ENCODE results near the gene SFMBT2.

SFMBT2 gene

GRCh38 chr10:7370511-7370910 is 40.3 kb downstream of the SFMBT2 start:
- Histone ChIP-seq H3K27me3 (ENCODE audit: low read depth, low read length) (no peaks in the 10 kb centered on the region), H3K4me1 (ENCODE audit: low read length) (peaks cover 28% of the 10 kb centered on the region), H3K36me3 (replicated peaks; ENCODE audit: low read depth, low read length) (peaks cover 71% of the 10 kb centered on the region), H3K9me3 (ENCODE audit: insufficient read depth, low read length) (peaks cover 17% of the 10 kb centered on the region), H2AFZ (ENCODE audit: low read depth, low read length) (no peak overlapping the region), H3K4me2 (ENCODE audit: low read length) (no peak overlapping the region), H3K27ac (ENCODE audit: low read length) (no peak overlapping the region), H4K20me1 (ENCODE audit: insufficient read depth, low read length) (no peaks in the 10 kb centered on the region), H3K4me3 (ENCODE audit: low read length) (no peak overlapping the region), H3K9ac (ENCODE audit: low read length) (no peak overlapping the region), H3K79me2 (ENCODE audit: low read length) (peaks cover 31% of the 10 kb centered on the region)
- TF ChIP-seq EZH2phosphoT487 (IDR thresholded peaks at IDR 0.05; ENCODE audit: low read depth) (no peak), CTCF (IDR thresholded peaks at IDR 0.05; ENCODE audit: low read depth, low read length) (no peak)

- Histone ChIP-seq H3K9me3 (ENCODE audit: insufficient read depth, low read length) (peaks cover 3% of the 10 kb centered on the region), H3K4me3 (ENCODE audit: low read length) (no peak overlapping the region), H2AFZ (ENCODE audit: low read depth, low read length) (no peak overlapping the region), H3K4me1 (ENCODE audit: low read length) (no peaks in the 10 kb centered on the region), H4K20me1 (ENCODE audit: insufficient read depth, low read length) (no peaks in the 10 kb centered on the region), H3K79me2 (ENCODE audit: low read length) (peaks cover 32% of the 10 kb centered on the region), H3K27ac (ENCODE audit: low read length) (no peak overlapping the region), H3K36me3 (replicated peaks; ENCODE audit: low read depth, low read length) (peaks cover 73% of the 10 kb centered on the region), H3K4me2 (ENCODE audit: low read length) (no peak overlapping the region), H3K27me3 (ENCODE audit: low read depth, low read length) (no peaks in the 10 kb centered on the region), H3K9ac (ENCODE audit: low read length) (no peak overlapping the region)
- TF ChIP-seq EZH2phosphoT487 (IDR thresholded peaks at IDR 0.05; ENCODE audit: low read depth): no peak
- no peak for TF ChIP-seq CTCF (IDR thresholded peaks at IDR 0.05; ENCODE audit: low read depth, low read length)
These were observed 45.6 kb downstream of the SFMBT2 start for GRCh38 chr10:7365027-7365745.

DNA sequence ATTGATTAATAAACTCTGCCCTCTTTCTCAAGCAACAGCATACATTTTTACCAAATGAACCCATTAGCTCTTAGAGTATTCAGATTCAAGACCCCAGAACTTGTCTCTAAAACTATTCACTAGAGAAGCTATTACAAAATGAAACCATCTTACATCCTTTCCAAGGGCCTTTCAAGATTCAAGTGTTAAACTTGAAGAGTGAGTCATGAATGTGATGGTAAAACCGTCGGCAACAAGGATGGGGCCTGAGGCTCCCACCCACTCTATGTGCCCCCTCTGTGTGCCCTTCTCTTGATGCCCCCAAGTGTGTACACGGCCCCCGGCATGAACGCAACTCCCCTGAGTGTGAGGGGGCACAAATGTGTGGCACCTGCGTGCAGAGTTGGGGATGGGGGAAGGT is 46.4 kb downstream of the SFMBT2 start:
- Histone ChIP-seq H3K27ac (ENCODE audit: low read length) (no peak overlapping the region), H3K9ac (ENCODE audit: low read length) (no peak overlapping the region), H3K79me2 (ENCODE audit: low read length) (peaks cover 32% of the 10 kb centered on the region), H3K9me3 (ENCODE audit: insufficient read depth, low read length) (peaks cover 3% of the 10 kb centered on the region), H3K27me3 (ENCODE audit: low read depth, low read length) (no peaks in the 10 kb centered on the region), H3K4me2 (ENCODE audit: low read length) (no peak overlapping the region), H3K36me3 (replicated peaks; ENCODE audit: low read depth, low read length) (peaks cover 71% of the 10 kb centered on the region), H2AFZ (ENCODE audit: low read depth, low read length) (no peak overlapping the region), H3K4me1 (ENCODE audit: low read length) (no peaks in the 10 kb centered on the region), H4K20me1 (ENCODE audit: insufficient read depth, low read length) (no peaks in the 10 kb centered on the region), H3K4me3 (ENCODE audit: low read length) (no peak overlapping the region)
- no peak for TF ChIP-seq EZH2phosphoT487 (IDR thresholded peaks at IDR 0.05; ENCODE audit: low read depth)
- TF ChIP-seq CTCF (IDR thresholded peaks at IDR 0.05; ENCODE audit: low read depth, low read length): no peak

DNA sequence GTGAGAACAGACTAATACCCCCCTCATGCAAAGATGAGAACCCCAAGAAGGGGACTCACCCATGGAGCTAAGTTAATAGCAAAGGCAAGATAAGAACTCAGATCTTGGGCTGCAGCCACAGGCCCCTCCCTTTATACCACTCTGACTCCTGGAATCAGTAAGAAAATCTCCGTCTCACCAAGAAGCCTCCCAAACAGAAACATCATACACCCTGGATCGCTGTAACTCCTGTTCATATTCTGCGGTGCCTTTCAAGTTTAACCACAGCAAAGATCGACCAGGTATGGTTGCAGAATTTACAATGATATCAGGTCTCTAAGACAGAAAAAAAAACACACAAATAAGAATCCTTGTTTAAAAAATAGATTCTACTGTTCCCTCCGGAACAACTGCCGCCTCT is 47.1 kb downstream of the SFMBT2 start:
- Histone ChIP-seq H3K27me3 (ENCODE audit: low read depth, low read length) (no peaks in the 10 kb centered on the region), H3K4me1 (ENCODE audit: low read length) (no peaks in the 10 kb centered on the region), H2AFZ (ENCODE audit: low read depth, low read length) (no peak overlapping the region), H3K79me2 (ENCODE audit: low read length) (peaks cover 40% of the 10 kb centered on the region), H3K9ac (ENCODE audit: low read length) (no peak overlapping the region), H3K9me3 (ENCODE audit: insufficient read depth, low read length) (peaks cover 3% of the 10 kb centered on the region), H3K4me3 (ENCODE audit: low read length) (no peak overlapping the region), H4K20me1 (ENCODE audit: insufficient read depth, low read length) (no peaks in the 10 kb centered on the region), H3K4me2 (ENCODE audit: low read length) (no peak overlapping the region), H3K36me3 (replicated peaks; ENCODE audit: low read depth, low read length) (peaks cover 76% of the 10 kb centered on the region), H3K27ac (ENCODE audit: low read length) (no peak overlapping the region)
- no peak for TF ChIP-seq EZH2phosphoT487 (IDR thresholded peaks at IDR 0.05; ENCODE audit: low read depth)
- TF ChIP-seq CTCF (IDR thresholded peaks at IDR 0.05; ENCODE audit: low read depth, low read length): no peak
